SKM-1 treated with dmso at 0.1 percent for 144 hours (cell line): ENCODE measurements around the gene OSBPL9.
"Not testable (repeated sequence)": the region's sequence is repeated elsewhere in the genome, so short reads cannot be mapped to it uniquely, and the experiment has no call there.

Experiments used
- DNase-seq: peaks from one replicate; lab custom pipeline; 2025; ENCODE audit not compliant: unreplicated experiment; lab: John Stamatoyannopoulos, UW

OSBPL9 gene

DNA sequence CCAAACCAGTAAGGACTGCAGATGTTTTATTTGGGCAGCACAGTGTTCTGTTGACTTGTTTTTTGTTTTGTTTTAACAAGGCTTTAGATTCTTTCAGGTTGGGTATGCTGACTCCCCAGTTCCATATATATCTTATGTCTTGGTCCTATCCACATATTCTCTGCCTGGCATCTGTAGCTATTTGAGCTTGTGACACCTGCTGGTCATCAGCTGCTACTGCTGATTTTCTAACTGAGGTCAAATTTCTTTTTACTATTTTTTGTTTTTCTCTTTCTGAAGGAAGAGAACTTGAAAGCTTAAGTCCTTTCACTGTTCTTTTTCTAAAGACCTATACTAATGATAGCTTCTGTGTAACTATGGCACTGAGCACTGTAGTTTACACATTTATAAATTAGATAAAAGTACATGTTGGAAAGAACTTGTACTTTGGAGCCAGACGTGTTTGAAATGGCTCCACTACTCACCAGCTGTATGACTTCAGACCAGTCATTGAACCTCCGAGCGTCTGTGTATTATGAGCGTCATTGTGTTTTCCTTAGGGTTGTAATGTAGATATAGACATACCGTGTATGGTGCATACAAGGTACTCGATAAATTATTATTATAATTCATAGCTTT lies 152.2 kb downstream of the OSBPL9 start:
- peak; percentile 53 for DNase-seq

DNA sequence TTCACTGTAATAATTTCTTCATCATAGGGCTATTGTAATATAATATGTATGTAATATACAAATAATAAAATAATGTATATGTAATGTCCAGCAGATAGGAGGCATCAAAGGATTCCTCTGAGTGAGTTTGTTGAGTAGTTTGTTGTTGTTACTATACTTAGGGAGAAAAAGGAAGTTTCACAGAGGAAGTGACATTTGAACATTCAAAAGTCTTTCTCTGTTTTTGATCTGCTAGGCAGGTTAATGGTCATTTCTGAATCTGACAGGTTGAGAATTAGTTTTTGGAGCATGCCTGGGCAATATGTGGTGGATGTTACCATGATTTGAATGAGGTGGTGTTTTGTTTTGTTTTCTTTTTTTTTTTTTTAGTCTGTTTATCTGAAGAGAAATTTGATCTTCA lies 159.5 kb downstream of the OSBPL9 start:
- no peak for DNase-seq

DNA sequence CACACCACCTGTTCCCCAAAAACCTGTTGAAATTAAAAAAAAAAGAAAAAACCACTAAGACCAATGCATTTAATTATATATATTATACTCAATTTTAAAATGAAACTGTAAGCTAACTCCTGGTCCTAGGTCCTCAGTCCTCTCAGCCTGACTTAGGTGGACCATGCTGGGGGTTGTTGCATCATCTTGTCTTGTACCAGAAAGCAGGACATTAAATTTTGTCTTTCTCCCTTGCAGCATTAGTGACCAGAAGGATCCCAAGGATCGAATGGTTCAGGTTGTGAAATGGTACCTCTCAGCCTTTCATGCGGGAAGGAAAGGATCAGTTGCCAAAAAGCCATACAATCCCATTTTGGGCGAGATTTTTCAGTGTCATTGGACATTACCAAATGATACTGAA lies 164.0 kb downstream of the OSBPL9 start:
- no peak for DNase-seq

DNA sequence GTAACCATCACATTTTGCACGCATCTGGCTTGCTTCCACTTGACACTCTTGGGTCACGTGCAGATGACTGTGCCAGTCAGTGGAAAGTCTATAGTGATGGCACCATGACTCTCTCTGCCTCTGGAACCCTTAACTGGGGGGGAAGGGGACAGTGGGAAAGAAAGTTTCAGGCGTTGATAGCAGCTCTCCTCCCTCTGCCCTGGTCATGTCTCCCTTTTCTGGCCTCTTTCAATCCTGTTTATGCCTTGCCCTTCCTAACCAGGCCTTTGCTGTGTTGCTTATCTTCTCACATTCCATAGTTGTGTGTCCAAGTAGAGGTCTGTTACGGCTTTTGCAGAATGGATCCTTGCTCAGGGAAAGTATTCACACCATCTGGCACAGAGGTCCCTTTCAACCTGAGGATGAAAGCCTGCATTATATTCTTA lies 168.1 kb downstream of the OSBPL9 start:
- DNase-seq: no peak

DNA sequence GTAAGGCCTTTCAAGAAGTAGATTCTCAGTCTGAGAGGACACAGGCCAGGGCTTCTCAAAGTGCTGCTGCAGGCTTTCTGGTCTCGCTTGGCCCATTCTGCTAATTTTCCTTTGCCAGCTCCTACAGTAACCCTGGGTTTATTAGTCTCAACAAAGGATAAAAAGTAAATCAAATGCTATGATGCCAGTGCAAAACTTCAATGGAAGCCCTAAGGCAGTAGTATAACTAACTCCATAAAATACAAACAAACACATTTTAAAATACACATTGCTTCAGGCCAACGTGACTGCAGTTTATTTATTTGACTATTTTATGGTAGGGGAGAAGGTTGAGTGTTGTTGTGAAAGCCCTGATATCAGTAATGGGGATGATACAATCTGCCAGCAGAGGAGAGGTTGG lies 172.0 kb downstream of the OSBPL9 start:
- no peak for DNase-seq

- DNase-seq: no peak
Observed at GRCh38 chr1:51789342-51789741, 172.4 kb downstream of the OSBPL9 start.

GRCh38 chr1:51790385-51790784 lies 173.5 kb downstream of the OSBPL9 start:
- DNase-seq: no peak

- DNase-seq: no peak
Observed at GRCh38 chr1:51791888-51792287, 175.0 kb downstream of the OSBPL9 start.

- no peak for DNase-seq
Observed at GRCh38 chr1:51792864-51793263, 176.0 kb downstream of the OSBPL9 start.

GRCh38 chr1:51794260-51794659 lies 177.4 kb downstream of the OSBPL9 start:
- no peak for DNase-seq

- DNase-seq: no peak
Observed at GRCh38 chr1:51794868-51795267, 178.0 kb downstream of the OSBPL9 start.

DNA sequence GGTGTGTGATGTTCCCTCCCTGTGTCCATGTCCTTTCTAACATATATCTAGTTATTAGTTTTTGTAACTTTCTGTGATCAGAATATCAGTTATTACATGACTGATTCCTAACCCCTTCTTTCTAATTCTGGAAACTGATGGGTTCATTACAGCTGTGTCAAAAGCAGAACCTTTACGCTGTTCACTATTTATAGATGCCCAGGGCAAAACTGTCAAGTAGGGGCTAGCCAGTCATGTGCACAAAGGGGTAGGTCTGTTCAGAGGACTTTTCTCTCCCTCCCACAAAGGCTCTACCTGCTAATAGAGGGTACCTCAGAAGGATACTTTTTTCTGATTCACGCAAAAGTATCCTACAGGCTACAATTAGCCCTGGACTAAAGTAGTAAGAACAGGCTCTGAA lies 182.5 kb downstream of the OSBPL9 start:
- DNase-seq: no peak

GRCh38 chr1:51814513-51814912 lies 197.6 kb downstream of the OSBPL9 start:
- DNase-seq: no peak

DNA sequence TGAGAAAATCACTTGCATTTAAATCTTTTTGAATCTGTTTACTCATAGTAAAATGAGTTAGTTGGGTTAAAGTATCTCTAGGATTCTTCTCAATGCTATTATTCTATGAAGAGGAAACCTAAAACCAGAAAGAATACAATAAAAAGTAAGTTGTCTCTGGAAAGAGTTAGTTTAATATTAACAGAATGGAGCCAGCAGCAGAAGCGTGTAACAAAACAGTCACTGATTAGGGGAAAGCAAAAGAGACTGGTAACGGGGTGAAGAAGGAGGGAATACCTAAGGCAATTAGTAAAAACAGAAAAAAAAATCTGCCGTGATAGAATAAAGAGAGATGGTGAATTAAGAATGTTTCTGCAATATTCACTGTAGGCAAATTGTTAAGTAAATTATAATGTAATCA lies 201.6 kb downstream of the OSBPL9 start:
- no peak for DNase-seq

DNA sequence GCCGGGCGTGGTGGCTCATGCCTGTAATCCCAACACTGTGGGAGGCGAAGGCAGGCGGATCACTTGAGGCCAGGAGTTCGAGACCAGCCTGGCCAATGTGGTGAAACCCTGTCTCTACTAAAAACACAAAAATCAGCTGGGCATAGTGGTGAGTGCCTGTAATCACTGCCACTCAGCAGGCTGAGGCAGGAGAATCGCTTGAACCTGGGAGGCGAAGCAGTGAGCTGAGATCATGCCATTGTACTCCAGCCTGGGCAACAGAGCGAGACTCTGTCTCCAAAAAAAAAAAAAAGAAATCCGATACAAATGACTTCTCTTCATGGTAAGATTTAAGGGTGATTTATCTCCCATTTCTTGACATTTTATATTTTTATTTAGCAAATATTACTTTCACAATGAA lies 202.1 kb downstream of the OSBPL9 start:
- not testable (repeated sequence) for DNase-seq

- no peak for DNase-seq
Observed at GRCh38 chr1:51819810-51820209, 202.9 kb downstream of the OSBPL9 start.

DNA sequence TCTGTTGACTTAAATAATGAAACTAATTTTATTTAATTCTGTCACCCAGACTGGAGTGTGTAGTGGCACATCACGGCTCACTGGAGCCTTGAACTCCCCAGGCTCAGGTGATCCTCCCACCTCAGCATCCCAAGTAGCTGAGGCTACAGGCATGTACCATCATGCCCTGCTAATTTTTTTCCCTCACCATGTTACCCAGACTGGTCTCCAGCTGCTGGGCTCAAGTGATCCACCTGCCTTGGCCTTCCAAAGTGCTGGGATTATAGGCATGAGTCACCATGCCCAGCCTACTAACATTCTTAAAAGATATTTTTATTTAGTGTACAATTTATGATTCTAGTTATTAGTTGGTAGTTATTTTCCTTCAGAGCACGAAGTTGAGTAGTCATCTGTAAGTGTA lies 212.2 kb downstream of the OSBPL9 start:
- DNase-seq: no peak

- DNase-seq: no peak
Observed at GRCh38 chr1:51833700-51834099, 216.8 kb downstream of the OSBPL9 start.

- DNase-seq: no peak
Observed at GRCh38 chr1:51837243-51837642, 220.4 kb downstream of the OSBPL9 start.
